ENCODE data around the gene CPNE8.

CPNE8 gene

DNA sequence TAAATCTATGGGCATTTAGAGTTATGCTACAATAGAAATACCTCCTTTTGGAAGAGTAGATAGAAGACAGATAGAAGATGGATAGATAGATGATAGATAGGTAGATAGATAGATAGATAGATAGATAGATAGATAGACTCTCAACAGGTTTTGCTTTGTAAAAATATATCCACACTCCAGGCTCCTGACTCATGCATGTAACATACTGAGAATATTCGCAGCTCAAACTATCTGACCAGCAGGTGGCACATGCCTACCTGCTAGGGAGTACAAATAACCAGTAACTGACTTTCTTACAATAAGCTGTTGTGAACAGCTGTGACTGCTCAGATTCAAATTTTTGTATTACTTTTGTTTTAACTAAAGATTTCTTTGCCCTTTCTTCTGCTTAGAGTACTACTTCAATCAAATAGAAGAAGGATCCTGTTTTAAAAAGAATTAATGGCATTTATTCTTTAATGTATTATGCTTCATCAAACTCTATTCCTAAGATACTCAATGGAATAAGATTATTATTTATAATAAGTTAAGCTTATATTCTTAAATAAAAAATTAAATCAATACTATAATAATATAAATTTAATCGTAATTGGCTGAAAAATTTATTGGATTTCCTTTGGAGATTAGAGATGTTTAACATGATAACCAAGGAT is 15.8 kb upstream of the CPNE8 start:
- TF ChIP-seq, protein P1, sequence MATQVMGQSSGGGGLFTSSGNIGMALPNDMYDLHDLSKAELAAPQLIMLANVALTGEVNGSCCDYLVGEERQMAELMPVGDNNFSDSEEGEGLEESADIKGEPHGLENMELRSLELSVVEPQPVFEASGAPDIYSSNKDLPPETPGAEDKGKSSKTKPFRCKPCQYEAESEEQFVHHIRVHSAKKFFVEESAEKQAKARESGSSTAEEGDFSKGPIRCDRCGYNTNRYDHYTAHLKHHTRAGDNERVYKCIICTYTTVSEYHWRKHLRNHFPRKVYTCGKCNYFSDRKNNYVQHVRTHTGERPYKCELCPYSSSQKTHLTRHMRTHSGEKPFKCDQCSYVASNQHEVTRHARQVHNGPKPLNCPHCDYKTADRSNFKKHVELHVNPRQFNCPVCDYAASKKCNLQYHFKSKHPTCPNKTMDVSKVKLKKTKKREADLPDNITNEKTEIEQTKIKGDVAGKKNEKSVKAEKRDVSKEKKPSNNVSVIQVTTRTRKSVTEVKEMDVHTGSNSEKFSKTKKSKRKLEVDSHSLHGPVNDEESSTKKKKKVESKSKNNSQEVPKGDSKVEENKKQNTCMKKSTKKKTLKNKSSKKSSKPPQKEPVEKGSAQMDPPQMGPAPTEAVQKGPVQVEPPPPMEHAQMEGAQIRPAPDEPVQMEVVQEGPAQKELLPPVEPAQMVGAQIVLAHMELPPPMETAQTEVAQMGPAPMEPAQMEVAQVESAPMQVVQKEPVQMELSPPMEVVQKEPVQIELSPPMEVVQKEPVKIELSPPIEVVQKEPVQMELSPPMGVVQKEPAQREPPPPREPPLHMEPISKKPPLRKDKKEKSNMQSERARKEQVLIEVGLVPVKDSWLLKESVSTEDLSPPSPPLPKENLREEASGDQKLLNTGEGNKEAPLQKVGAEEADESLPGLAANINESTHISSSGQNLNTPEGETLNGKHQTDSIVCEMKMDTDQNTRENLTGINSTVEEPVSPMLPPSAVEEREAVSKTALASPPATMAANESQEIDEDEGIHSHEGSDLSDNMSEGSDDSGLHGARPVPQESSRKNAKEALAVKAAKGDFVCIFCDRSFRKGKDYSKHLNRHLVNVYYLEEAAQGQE (IDR thresholded peaks at IDR 0.05; ENCODE audit: insufficient read depth in 1 of 2, low read depth in 2 of 2, low read length in 2 of 2) = no peak
- no peak for TF ChIP-seq SIN3A (IDR thresholded peaks at IDR 0.05; ENCODE audit: borderline replicate concordance, insufficient read depth, low read length)
- no peak for TF ChIP-seq FOXP2 (optimal IDR thresholded peaks at IDR 0.05; ENCODE audit: borderline replicate concordance, extremely low read depth, extremely low read length, insufficient read depth)
- TF ChIP-seq TAF1 (IDR thresholded peaks at IDR 0.05; ENCODE audit: borderline replicate concordance, insufficient read depth, low read length) = no peak

GRCh38 chr12:38919191-38919590 is 13.8 kb upstream of the CPNE8 start:
- no peak for TF ChIP-seq POLR2AphosphoS5 (IDR thresholded peaks at IDR 0.05; ENCODE audit: low read depth, low read length)
- no peak for TF ChIP-seq TAF1 (IDR thresholded peaks at IDR 0.05; ENCODE audit: borderline replicate concordance, insufficient read depth, low read length)
- TF ChIP-seq FOXP2 (optimal IDR thresholded peaks at IDR 0.05; ENCODE audit: borderline replicate concordance, extremely low read depth, extremely low read length, insufficient read depth) = no peak
- TF ChIP-seq SIN3A (IDR thresholded peaks at IDR 0.05; ENCODE audit: borderline replicate concordance, insufficient read depth, low read length) = no peak
- TF ChIP-seq, protein P1 (IDR thresholded peaks at IDR 0.05; ENCODE audit: insufficient read depth in 1 of 2, low read depth in 2 of 2, low read length in 2 of 2) = no peak

GRCh38 chr12:38915429-38916182 is 10.2 kb upstream of the CPNE8 start:
- no peak for TF ChIP-seq SIN3A (IDR thresholded peaks at IDR 0.05; ENCODE audit: borderline replicate concordance, insufficient read depth, low read length)
- no peak for TF ChIP-seq TAF1 (IDR thresholded peaks at IDR 0.05; ENCODE audit: borderline replicate concordance, insufficient read depth, low read length)
- TF ChIP-seq, protein P1 (IDR thresholded peaks at IDR 0.05; ENCODE audit: insufficient read depth in 1 of 2, low read depth in 2 of 2, low read length in 2 of 2) = no peak; a peak in 1 of 4 replicates
- no peak for TF ChIP-seq FOXP2 (optimal IDR thresholded peaks at IDR 0.05; ENCODE audit: borderline replicate concordance, extremely low read depth, extremely low read length, insufficient read depth)
- no peak for TF ChIP-seq POLR2AphosphoS5 (IDR thresholded peaks at IDR 0.05; ENCODE audit: low read depth, low read length)

DNA sequence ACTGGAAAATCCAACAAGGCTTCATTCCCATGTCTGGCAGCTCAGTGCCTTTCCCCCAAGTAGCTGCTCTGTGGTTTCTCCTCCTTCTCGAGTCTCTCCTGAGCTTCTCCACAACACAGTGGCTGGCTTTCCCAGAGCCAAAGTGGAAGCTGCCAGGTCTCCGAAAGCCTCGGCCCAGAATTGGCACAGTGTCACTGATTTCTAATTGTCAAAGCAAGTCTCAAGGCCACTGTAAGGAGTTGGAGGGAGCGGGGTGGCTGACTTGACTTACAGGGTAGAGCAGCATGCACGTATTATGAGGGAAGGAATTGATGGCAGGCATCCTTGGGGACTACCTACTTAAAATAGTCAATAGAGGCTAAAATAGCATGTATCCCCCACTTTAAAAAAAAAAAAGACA is 6.7 kb upstream of the CPNE8 start:
- TF ChIP-seq SIN3A (IDR thresholded peaks at IDR 0.05; ENCODE audit: borderline replicate concordance, insufficient read depth, low read length) = no peak
- TF ChIP-seq TAF1 (IDR thresholded peaks at IDR 0.05; ENCODE audit: borderline replicate concordance, insufficient read depth, low read length) = no peak
- no peak for TF ChIP-seq POLR2AphosphoS5 (IDR thresholded peaks at IDR 0.05; ENCODE audit: low read depth, low read length)
- TF ChIP-seq, protein P1 (IDR thresholded peaks at IDR 0.05; ENCODE audit: insufficient read depth in 1 of 2, low read depth in 2 of 2, low read length in 2 of 2) = no peak

Data from PFSK-1 (cell line).